Measurements from ENCODE around the gene IFNAR1. TPM values are rescaled to one million over a fixed set of nuclear protein-coding genes. Genes with fewer than 3 reads are reported as not detected.
"Not testable (repeated sequence)": the region's sequence is repeated elsewhere in the genome, so short reads cannot be mapped to it uniquely, and the experiment has no call there.

The IFNAR1 gene
- polyA plus RNA-seq, 1 experiment, result 11.4 TPM

DNA sequence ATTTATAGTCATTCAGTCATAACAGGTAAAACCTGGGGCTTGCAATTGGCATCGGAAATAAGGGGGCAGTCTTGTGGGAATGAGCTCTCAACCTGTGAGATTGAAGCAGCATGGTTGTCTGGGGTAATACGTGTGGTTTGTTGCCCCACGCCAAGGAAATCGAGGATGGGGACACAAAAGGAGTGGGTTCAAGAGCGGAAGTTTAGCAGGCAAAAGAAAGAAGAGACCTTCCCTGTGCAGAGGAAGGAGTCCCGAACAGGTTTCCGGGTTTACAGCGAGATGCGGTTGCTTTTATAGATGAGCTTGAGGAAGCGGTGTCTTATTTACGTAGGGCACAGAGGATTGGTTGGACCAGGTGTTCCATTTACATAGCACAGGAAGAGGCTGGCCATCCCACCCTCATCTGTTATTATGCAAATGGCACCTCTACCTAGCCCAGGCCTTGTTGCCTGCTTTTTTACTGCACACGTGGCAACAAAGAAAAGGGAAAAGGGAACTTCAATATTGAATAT is 37.3 kb downstream of the IFNAR1 start:
- no peak for DNase-seq (ENCODE audit: low read depth)
- Histone ChIP-seq H3K27me3 (ENCODE audit: control insufficient read depth, insufficient read depth, low read length) (no peaks in the 10 kb centered on the region), H3K4me3 (ENCODE audit: low read depth, low read length) (no peak overlapping the region), H3K36me3 (ENCODE audit: control insufficient read depth, insufficient read depth, low read length) (peaks cover 3% of the 10 kb centered on the region; the same call in 1 of the 2 replicates)
- POLR2A ChIA-PET, result no interaction called here
- CTCF ChIA-PET, result interaction anchor here (1.0 to 3.5 kb wide), 32 partner anchors 8 to 530 kb away, joined by 3 to 30 read pairs (median 8); partner anchors contain the start of genes IFNAR1 and TMEM50B
- TF ChIP-seq, protein P1, sequence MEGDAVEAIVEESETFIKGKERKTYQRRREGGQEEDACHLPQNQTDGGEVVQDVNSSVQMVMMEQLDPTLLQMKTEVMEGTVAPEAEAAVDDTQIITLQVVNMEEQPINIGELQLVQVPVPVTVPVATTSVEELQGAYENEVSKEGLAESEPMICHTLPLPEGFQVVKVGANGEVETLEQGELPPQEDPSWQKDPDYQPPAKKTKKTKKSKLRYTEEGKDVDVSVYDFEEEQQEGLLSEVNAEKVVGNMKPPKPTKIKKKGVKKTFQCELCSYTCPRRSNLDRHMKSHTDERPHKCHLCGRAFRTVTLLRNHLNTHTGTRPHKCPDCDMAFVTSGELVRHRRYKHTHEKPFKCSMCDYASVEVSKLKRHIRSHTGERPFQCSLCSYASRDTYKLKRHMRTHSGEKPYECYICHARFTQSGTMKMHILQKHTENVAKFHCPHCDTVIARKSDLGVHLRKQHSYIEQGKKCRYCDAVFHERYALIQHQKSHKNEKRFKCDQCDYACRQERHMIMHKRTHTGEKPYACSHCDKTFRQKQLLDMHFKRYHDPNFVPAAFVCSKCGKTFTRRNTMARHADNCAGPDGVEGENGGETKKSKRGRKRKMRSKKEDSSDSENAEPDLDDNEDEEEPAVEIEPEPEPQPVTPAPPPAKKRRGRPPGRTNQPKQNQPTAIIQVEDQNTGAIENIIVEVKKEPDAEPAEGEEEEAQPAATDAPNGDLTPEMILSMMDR (IDR thresholded peaks at IDR 0.05; ENCODE audit: insufficient read depth, low read depth, low read length), result no peak

DNA sequence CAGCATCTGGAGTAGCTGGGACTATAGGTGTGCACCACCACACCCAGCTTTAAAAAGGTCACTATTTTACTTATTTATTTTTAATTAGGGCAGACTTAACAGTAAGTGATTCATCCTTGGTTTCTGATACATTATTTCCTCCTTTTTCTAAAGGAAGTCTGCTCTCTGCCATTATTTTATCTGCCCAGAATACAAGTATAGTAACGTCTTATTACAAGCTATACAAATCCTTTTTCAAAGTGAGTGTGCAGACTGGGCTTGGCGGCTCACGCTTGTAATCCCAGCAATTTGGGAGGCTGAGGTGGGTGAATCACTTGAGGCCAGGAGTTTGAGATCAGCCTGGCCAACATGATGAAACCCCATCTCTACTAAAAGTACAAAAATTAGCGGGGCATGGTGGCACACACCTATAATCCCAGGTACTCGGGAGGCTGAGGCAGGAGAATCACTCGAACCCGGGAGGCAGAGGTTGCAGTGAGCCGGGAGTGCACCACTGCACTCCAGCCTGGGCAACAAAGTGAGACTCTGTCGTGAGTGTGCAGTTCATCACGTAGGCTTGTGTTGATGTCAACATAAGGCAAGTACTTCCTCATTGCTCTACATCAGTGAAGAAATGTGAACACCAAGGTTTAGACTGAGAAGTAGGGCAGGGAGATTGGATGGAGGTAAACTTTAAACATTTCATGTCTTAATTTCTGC is 39.3 kb downstream of the IFNAR1 start:
- DNase-seq (ENCODE audit: low read depth); H3K36me3 ChIP-seq (ENCODE audit: control insufficient read depth, insufficient read depth, low read length); H3K27me3 ChIP-seq (ENCODE audit: control insufficient read depth, insufficient read depth, low read length); H3K4me3 ChIP-seq (ENCODE audit: low read depth, low read length); POLR2A ChIA-PET: not testable (repeated sequence)
- CTCF ChIA-PET, result interaction anchor here (0.7 to 0.8 kb wide), 2 partner anchors 81 to 142 kb away, joined by 3 to 4 read pairs; no protein-coding TSS in a partner anchor

DNA sequence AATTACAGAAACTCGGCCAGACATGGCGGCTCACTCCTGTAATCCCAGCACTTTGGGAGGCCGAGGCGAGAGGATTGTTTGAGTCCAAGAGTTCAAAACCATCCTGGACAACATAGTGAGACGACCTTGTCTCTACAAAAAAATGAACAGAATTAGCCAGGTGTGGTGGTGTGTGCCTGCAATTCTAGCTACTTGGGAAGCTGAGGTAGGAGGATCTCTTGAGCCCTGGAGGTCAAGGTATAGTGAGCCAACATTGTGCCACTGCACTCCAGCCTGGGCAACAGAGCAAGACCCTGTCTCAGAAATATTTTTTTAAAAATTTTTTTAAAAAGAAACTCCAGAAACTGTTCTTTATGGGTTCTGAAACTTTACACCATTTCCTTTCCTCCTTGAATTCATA is 40.1 kb downstream of the IFNAR1 start:
- DNase-seq (ENCODE audit: low read depth), result no peak
- Histone ChIP-seq H3K36me3 (ENCODE audit: control insufficient read depth, insufficient read depth, low read length) (no peaks in the 10 kb centered on the region), H3K27me3 (ENCODE audit: control insufficient read depth, insufficient read depth, low read length) (no peaks in the 10 kb centered on the region), H3K4me3 (ENCODE audit: low read depth, low read length) (no peak overlapping the region)
- POLR2A ChIA-PET, result no interaction called here
- CTCF ChIA-PET, result no interaction called here
- TF ChIP-seq, protein P1 (IDR thresholded peaks at IDR 0.05; ENCODE audit: insufficient read depth, low read depth, low read length), result no peak

DNA sequence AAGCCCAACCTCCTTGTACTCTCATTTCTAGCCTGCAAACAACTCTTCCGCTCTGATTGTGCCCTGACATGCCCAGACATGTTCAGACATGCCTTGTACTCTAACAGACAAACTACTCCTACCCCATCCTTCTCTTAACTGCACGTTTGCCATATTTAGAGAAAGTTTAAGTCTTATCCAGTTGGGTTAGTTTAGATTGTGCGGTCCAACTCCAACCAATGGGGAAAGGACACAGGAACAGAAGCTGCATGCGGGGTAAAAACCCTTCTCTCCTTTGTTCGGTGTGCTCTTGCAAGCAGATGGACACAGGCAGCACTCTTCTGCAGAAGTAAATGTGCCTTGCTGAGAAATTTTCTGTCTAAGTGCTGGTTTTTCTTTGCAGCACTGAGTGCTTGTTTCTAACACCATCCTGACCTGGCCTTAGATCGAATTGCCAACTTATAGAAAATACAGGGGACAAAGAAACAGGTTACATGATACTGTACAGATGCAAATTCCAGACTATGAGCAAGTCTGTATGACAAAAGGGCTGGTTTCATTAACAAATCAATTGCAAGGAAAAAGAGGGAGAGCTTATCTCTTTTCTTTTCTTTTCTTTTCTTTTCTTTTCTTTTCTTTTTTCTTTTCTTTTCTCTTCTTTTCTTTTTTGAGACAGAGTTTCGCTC is 42.7 kb downstream of the IFNAR1 start:
- ChIA-PET POLR2A (no interaction called here), CTCF (interaction anchor here (0.8 to 1.3 kb wide), 2 partner anchors 13 to 170 kb away, joined by 3 read pairs; no protein-coding TSS in a partner anchor)
- Histone ChIP-seq H3K36me3 (ENCODE audit: control insufficient read depth, insufficient read depth, low read length) (no peaks in the 10 kb centered on the region), H3K27me3 (ENCODE audit: control insufficient read depth, insufficient read depth, low read length) (no peaks in the 10 kb centered on the region), H3K4me3 (ENCODE audit: low read depth, low read length) (no peak overlapping the region)
- TF ChIP-seq, protein P1 (IDR thresholded peaks at IDR 0.05; ENCODE audit: insufficient read depth, low read depth, low read length), result no peak
- no peak for DNase-seq (ENCODE audit: low read depth)

DNA sequence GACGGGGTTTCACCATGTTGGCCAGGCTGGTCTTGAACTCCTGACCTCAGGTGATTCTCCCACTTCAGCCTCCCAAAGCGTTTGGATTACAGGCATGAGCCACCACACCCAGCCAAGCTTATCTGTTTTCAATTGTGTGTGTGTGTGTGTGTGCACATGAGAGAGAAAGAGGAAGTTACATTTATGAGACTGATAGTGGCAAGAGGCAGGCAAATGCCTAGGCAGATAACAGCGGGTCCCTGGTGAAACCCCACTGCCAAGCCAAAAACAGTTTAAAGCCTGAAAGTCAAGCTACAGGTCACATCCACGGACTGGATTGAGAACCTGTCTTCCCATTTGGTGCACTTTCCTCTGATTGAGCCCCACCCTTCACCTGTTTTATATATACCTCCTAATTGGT is 43.4 kb downstream of the IFNAR1 start:
- POLR2A ChIA-PET, result no interaction called here
- CTCF ChIA-PET, result interaction anchor here (1.3 kb wide), 1 partner anchor 13 kb away, joined by 3 read pairs; no protein-coding TSS in a partner anchor
- no peak for DNase-seq (ENCODE audit: low read depth)
- Histone ChIP-seq H3K27me3 (ENCODE audit: control insufficient read depth, insufficient read depth, low read length) (no peaks in the 10 kb centered on the region), H3K36me3 (ENCODE audit: control insufficient read depth, insufficient read depth, low read length) (no peaks in the 10 kb centered on the region), H3K4me3 (ENCODE audit: low read depth, low read length) (no peak overlapping the region)
- TF ChIP-seq, protein P1 (IDR thresholded peaks at IDR 0.05; ENCODE audit: insufficient read depth, low read depth, low read length), result no peak
